RWPE2 (cell line): ENCODE measurements around the gene LDHD.

ENCODE experiments used
- ATAC-seq: fragments of 200-7000 bp; cut with Tn5 transposase; 3 replicates; pipeline ENCODE4 v1.9.1; 2021; ENCODE audit warnings: low read depth
- DNase-seq: peaks from one replicate; pipeline ENCODE4 v3.0.0-alpha.2; 2020; ENCODE audit warnings: low spot score
- H3K27ac ChIP-seq: fragments of 450-650 bp; 2 replicates; pipeline ENCODE4 v1.5.1; 2017; ENCODE audit warnings: mild to moderate bottlenecking; ENCODE audit not compliant: poor library complexity, severe bottlenecking
- H3K27me3 ChIP-seq: fragments of 250-450 bp; sonication (Bioruptor Pico); 2 replicates; pipeline ENCODE4 v1.5.1; 2021; ENCODE audit warnings: mild to moderate bottlenecking, moderate library complexity; ENCODE audit not compliant: insufficient read depth, poor library complexity, severe bottlenecking
- H3K36me3 ChIP-seq: fragments of 250-450 bp; sonication (Bioruptor Pico); 2 replicates; pipeline ENCODE4 v1.5.1; 2020; ENCODE audit warnings: low read depth, mild to moderate bottlenecking, moderate library complexity
- H3K4me1 ChIP-seq: fragments of 250-450 bp; sonication (Bioruptor Pico); 2 replicates; pipeline ENCODE4 v1.5.1; 2021; ENCODE audit warnings: mild to moderate bottlenecking, moderate library complexity; ENCODE audit not compliant: insufficient read depth, poor library complexity, severe bottlenecking
- H3K4me3 ChIP-seq: fragments of 250-450 bp; sonication (Bioruptor Pico); 2 replicates; pipeline ENCODE4 v1.5.1; 2021; ENCODE audit warnings: mild to moderate bottlenecking, moderate library complexity; ENCODE audit not compliant: severe bottlenecking
- H3K9me3 ChIP-seq: fragments of 250-450 bp; sonication (Bioruptor Pico); 2 replicates; pipeline ENCODE4 v1.5.1; 2021; ENCODE audit warnings: mild to moderate bottlenecking, moderate library complexity; ENCODE audit not compliant: severe bottlenecking
- TF ChIP-seq, protein P1 (sequence below): fragments of 450-650 bp; IDR thresholded peaks from one replicate; pipeline ENCODE4 v1.5.1; 2017; ENCODE audit warnings: mild to moderate bottlenecking, moderate library complexity; ENCODE audit not compliant: poor library complexity, severe bottlenecking

Gene LDHD

DNA sequence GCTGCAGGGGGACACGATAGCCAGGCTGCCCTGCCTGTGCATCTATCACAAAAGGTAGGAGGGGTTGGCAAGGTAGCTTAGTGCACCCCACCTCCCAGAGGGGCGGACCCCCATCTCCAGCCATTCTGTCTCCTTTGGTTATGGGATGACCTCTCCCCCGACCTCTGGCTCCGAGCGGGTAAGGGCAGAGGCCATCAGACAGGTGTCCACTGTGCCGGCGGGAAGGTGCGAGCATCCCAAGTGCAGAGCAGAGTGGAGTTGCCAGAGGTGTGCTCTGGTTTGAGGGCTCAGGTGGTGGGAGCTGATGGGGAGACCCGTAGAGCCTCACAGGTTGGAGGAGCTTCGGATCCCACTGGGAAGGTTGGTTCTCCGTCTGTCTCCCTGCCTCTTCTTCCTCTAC lies 11.7 kb downstream of the LDHD start:
- DNase-seq (no peak), ATAC-seq (no peak)
- H3K27ac ChIP-seq: no peak overlapping the region
- TF ChIP-seq, protein P1, sequence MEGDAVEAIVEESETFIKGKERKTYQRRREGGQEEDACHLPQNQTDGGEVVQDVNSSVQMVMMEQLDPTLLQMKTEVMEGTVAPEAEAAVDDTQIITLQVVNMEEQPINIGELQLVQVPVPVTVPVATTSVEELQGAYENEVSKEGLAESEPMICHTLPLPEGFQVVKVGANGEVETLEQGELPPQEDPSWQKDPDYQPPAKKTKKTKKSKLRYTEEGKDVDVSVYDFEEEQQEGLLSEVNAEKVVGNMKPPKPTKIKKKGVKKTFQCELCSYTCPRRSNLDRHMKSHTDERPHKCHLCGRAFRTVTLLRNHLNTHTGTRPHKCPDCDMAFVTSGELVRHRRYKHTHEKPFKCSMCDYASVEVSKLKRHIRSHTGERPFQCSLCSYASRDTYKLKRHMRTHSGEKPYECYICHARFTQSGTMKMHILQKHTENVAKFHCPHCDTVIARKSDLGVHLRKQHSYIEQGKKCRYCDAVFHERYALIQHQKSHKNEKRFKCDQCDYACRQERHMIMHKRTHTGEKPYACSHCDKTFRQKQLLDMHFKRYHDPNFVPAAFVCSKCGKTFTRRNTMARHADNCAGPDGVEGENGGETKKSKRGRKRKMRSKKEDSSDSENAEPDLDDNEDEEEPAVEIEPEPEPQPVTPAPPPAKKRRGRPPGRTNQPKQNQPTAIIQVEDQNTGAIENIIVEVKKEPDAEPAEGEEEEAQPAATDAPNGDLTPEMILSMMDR: no peak
- no peaks in the 10 kb centered on the region; the same call in 1 of the 2 replicates for H3K36me3 ChIP-seq
- no peaks in the 10 kb centered on the region for H3K9me3 ChIP-seq
- no peak overlapping the region for H3K4me3 ChIP-seq
- H3K27me3 ChIP-seq: no peaks in the 10 kb centered on the region
- peaks cover 21% of the 10 kb centered on the region for H3K4me1 ChIP-seq

DNA sequence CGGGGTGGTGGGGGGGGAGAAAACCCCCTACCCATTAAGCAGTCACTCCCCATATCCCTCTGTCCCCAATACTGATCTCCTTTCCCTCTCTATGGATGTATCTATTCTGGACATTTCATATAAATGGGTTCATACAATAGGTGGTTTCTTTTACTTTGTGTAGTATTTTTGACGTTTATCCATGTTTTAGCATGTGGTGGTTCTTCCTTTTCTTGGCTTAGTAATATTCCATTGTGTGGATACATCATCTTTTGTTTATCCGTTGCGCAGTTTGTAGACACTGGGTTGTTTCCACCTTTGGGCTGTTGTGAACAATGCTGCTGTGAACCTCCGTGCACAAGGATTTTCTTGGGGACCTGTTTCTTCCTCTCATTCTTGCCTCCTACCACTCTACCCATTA lies 12.6 kb downstream of the LDHD start:
- no peak overlapping the region for H3K4me3 ChIP-seq
- H3K27ac ChIP-seq: no peak overlapping the region
- H3K27me3 ChIP-seq: no peaks in the 10 kb centered on the region
- H3K4me1 ChIP-seq: peaks cover 15% of the 10 kb centered on the region
- no peaks in the 10 kb centered on the region for H3K9me3 ChIP-seq
- no peaks in the 10 kb centered on the region; the same call in 1 of the 2 replicates for H3K36me3 ChIP-seq
- ATAC-seq: no peak
- TF ChIP-seq, protein P1: no peak
- no peak for DNase-seq

DNA sequence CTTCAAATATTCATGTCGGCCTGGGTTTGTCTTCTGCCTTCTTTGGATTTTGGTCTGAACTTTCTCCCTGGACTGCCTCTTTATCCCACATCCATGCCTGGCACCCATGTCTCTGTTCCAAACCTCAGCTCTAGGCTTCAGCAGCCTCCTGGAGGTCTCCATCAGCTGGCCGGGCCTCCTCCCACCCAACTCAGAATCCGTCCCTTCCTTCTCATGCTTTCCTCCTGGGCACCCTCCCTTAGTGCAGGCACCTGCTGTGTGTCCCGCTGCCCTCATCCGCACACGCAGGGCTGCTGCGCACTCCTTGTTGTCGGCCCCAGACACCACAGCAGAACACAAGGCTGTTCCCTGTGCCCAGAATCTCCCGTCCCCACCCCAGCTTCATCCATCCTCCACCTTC lies 14.0 kb downstream of the LDHD start:
- DNase-seq (no peak), ATAC-seq (no peak)
- no peaks in the 10 kb centered on the region; the same call in 1 of the 2 replicates for H3K36me3 ChIP-seq
- no peaks in the 10 kb centered on the region for H3K9me3 ChIP-seq
- H3K4me3 ChIP-seq: no peak overlapping the region
- TF ChIP-seq, protein P1: no peak
- H3K4me1 ChIP-seq: peaks cover 6% of the 10 kb centered on the region
- H3K27me3 ChIP-seq: no peaks in the 10 kb centered on the region
- H3K27ac ChIP-seq: no peak overlapping the region

DNA sequence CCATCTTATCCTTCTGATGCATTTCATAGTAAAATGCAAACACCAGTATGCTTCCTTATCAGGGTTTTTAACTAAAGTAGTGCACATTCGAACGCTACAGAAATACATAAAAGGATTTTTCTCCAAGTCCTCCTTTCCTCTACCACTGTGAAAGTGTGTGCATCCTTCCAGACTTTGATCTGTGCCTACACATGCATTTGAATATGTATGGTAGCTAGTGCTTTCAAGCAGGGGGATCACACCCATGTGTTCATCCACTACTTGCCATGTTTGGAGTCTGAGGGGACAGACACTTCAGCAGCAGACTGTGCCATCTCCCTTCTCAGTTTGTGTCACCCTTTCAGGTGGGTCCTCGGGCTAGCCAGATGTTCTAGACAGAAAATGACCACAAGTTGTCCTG lies 14.9 kb downstream of the LDHD start:
- no peaks in the 10 kb centered on the region; the same call in 1 of the 2 replicates for H3K36me3 ChIP-seq
- H3K27ac ChIP-seq: no peak overlapping the region
- TF ChIP-seq, protein P1: no peak
- no peak overlapping the region for H3K4me3 ChIP-seq
- peaks cover 10% of the 10 kb centered on the region for H3K4me1 ChIP-seq
- H3K9me3 ChIP-seq: no peaks in the 10 kb centered on the region
- ATAC-seq (no peak), DNase-seq (no peak)
- no peaks in the 10 kb centered on the region for H3K27me3 ChIP-seq

DNA sequence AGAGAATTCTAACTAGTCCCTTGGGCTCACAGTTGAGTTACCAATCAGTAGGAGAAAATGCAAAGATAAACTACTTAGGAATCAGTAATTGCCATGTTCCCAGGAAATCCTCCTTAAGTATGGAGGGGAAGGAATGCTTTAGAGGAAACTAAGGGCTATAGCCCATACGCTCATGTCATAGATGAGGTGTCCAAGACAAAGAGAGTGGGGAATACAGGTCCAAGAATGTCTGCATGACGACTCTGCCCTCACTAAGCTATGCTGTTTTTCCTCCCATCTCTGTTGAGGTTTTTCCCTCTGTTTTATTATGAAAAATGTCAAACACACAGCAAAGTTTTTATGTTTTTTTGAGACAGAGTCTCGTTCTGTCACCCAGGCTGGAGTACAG lies 16.0 kb downstream of the LDHD start:
- TF ChIP-seq, protein P1: no peak
- H3K4me1 ChIP-seq: peaks cover 17% of the 10 kb centered on the region
- ATAC-seq (no peak), DNase-seq (no peak)
- no peaks in the 10 kb centered on the region for H3K27me3 ChIP-seq
- H3K9me3 ChIP-seq: no peaks in the 10 kb centered on the region
- no peaks in the 10 kb centered on the region; the same call in 1 of the 2 replicates for H3K36me3 ChIP-seq
- no peak overlapping the region for H3K4me3 ChIP-seq
- no peak overlapping the region for H3K27ac ChIP-seq
